ENCODE results near the gene PALLD. TPM values are rescaled to one million over a fixed set of nuclear protein-coding genes. Genes with fewer than 3 reads are reported as not detected.
A peak's percentile ranks its signal among the peaks of the same experiment; 100 is the strongest.

The PALLD gene
- total RNA-seq, 1 donor from 2014 or later = 93.5 TPM

GRCh38 chr4:168844353-168845049 is 347.6 kb downstream of the PALLD start:
- Mint-ChIP-seq H3K9me3 (no peaks in the 10 kb centered on the region), H3K4me3 (peak overlapping the region; percentile 18), H3K36me3 (peaks cover 30% of the 10 kb centered on the region), H3K27me3 (no peaks in the 10 kb centered on the region), H3K27ac (peak overlapping the region; percentile 24), H3K4me1 (ENCODE audit: unreplicated experiment) (peaks cover 30% of the 10 kb centered on the region)
- TF ChIP-seq CTCF (conservative IDR thresholded peaks at IDR 0.05) = no peak
- DNase-seq (ENCODE audit: extremely low spot score, unreplicated experiment) = no peak

- Mint-ChIP-seq H3K4me3 (peak overlapping the region; percentile 13), H3K4me1 (ENCODE audit: unreplicated experiment) (peaks cover 41% of the 10 kb centered on the region), H3K9me3 (no peaks in the 10 kb centered on the region), H3K27ac (peak overlapping the region; percentile 8), H3K27me3 (no peaks in the 10 kb centered on the region), H3K36me3 (peaks cover 23% of the 10 kb centered on the region)
- no peak for DNase-seq (ENCODE audit: extremely low spot score, unreplicated experiment)
- no peak for TF ChIP-seq CTCF (conservative IDR thresholded peaks at IDR 0.05)
Measured at GRCh38 chr4:168845897-168846296, 349.0 kb downstream of the PALLD start.

GRCh38 chr4:168846414-168846813 is 349.6 kb downstream of the PALLD start:
- Mint-ChIP-seq H3K36me3 (peaks cover 25% of the 10 kb centered on the region), H3K4me1 (ENCODE audit: unreplicated experiment) (peaks cover 44% of the 10 kb centered on the region), H3K9me3 (no peaks in the 10 kb centered on the region), H3K4me3 (no peak overlapping the region), H3K27me3 (no peaks in the 10 kb centered on the region), H3K27ac (no peak overlapping the region)
- no peak for DNase-seq (ENCODE audit: extremely low spot score, unreplicated experiment)
- no peak for TF ChIP-seq CTCF (conservative IDR thresholded peaks at IDR 0.05)

- Mint-ChIP-seq H3K4me1 (ENCODE audit: unreplicated experiment) (peaks cover 44% of the 10 kb centered on the region), H3K36me3 (peaks cover 15% of the 10 kb centered on the region), H3K4me3 (peak overlapping the region; percentile 56), H3K27me3 (no peaks in the 10 kb centered on the region), H3K27ac (peak overlapping the region; percentile 75), H3K9me3 (no peaks in the 10 kb centered on the region)
- no peak for DNase-seq (ENCODE audit: extremely low spot score, unreplicated experiment)
- no peak for TF ChIP-seq CTCF (conservative IDR thresholded peaks at IDR 0.05)
Measured at GRCh38 chr4:168847771-168848502, 351.1 kb downstream of the PALLD start.

GRCh38 chr4:168849030-168849675 is 352.3 kb downstream of the PALLD start:
- Mint-ChIP-seq H3K36me3 (peaks cover 20% of the 10 kb centered on the region), H3K4me3 (peak overlapping the region; percentile 72), H3K27ac (peak overlapping the region; percentile 75), H3K4me1 (ENCODE audit: unreplicated experiment) (peaks cover 54% of the 10 kb centered on the region), H3K9me3 (no peaks in the 10 kb centered on the region), H3K27me3 (no peaks in the 10 kb centered on the region)
- no peak for TF ChIP-seq CTCF (conservative IDR thresholded peaks at IDR 0.05)
- DNase-seq (ENCODE audit: extremely low spot score, unreplicated experiment) = no peak

Data from type B pancreatic cell (in vitro differentiated cells).